GM19372 (cell line): Measurements from ENCODE around the gene ZCCHC3.

Experiments
- ATAC-seq: cut with Tn5 transposase; IDR thresholded peaks from one replicate; pipeline ENCODE4 v1.9.1; 2021; ENCODE audit warnings: mild to moderate bottlenecking, low read depth, moderate library complexity; ENCODE audit not compliant: unreplicated experiment

ZCCHC3 gene

GRCh38 chr20:278607-279571 is 18.5 kb upstream of the ZCCHC3 start:
- no peak for ATAC-seq

GRCh38 chr20:284172-284571 is 13.2 kb upstream of the ZCCHC3 start:
- ATAC-seq: no peak

DNA sequence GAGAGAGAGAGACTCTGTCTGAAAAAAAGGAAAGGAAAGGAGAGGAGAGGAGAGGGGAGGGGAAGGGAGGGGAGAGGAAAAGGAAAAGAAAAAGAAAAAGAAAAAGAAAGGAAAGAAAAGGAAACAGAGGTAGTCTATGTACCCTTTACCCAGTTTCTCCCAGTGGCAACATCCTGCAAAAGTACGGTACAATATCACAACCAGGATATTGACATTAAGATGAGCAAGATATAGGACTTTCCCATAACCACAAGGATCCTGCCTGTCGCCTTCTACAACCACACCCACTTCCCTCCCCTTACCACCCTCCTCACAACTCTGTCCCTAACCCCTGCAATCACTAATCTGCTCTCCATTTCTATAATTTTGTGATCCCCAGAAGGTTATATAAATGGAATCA is 10.9 kb upstream of the ZCCHC3 start:
- no peak for ATAC-seq

DNA sequence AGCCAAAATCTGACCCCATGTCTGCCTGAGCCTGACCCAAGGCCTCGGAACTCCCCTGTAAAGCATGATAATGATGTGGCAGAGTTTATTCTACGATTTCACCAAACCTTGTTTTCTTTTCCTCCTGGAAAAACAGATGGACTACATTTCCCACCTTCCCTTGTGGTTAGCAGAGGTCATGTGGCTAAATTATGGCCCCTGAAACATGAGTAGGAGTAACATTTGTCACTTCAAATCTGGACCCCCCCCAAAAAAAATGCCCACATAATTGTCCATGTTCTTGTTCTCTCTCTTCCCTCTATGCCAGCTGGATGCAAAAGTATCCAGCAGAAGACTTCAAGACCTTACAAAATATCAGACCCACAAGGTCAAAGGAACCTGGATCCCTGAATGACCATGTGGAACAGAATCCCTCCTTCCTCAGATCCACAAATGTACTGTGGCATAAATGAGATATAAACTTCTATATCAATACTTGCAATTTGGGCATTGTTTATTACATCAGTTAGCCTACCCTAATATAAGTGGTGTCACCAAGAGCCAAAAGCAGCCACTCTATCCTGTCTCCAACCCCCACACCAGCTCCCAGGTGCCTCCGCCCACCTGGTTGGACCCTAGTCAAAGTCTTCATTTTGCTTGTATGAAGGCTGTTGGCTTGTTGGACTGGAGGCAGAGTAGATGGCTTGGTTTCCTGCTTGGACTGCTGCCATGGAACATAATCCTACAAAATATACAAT is 8.2 kb upstream of the ZCCHC3 start:
- ATAC-seq: no peak

- no peak for ATAC-seq
Observed at GRCh38 chr20:289693-290083, 7.7 kb upstream of the ZCCHC3 start.

GRCh38 chr20:290084-290831 is 7.1 kb upstream of the ZCCHC3 start, which contains the start of gene C20orf96:
Gene C20orf96, minus strand, starts transcription at chr20:290750. Its CDS starts 140 bp downstream, at chr20:290610.
- ATAC-seq: peak; percentile 86

DNA sequence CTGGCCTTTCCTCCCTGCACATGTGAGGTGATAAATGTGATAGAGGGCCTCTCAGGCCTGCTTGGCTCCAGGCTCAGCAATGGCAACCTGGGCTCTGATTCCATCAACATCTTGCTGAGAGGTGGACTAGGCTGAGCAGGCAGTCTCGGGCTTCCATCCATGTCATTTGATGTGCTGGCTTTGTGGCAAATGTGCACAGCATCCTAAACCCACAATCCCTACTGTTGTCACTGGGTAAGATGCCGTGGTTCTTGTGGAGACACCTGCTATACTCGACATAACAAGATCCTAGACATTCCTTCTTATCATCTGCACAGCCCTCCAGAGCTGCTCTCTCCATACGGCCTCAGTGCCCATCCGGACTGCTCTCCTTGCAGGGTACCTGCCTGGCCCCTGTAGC is 2.8 kb upstream of the ZCCHC3 start:
- no peak for ATAC-seq

DNA sequence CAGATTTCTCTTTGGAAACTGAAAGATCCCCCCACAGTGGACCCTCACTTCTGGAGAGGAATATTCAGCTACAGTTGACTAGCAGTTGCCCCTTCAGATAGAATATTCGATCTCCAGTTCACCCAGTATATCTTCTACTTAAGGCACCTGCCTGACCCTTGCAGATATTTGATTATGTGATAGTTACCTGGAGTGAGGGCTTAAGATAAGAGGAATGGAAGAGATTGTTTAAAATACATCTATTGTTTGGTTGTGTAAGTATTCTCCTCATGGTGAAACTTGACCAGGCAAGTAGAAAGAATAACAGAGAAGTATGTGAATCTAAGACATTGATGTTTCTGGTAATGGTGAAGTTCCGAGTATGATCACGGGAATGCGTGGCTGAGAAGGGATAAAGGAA is 1.6 kb upstream of the ZCCHC3 start:
- ATAC-seq: no peak

GRCh38 chr20:297925-298775 is 780 bp downstream of the ZCCHC3 start:
- peak; percentile 28 for ATAC-seq

- ATAC-seq: no peak
Observed at GRCh38 chr20:298776-299391, 1.5 kb downstream of the ZCCHC3 start.

DNA sequence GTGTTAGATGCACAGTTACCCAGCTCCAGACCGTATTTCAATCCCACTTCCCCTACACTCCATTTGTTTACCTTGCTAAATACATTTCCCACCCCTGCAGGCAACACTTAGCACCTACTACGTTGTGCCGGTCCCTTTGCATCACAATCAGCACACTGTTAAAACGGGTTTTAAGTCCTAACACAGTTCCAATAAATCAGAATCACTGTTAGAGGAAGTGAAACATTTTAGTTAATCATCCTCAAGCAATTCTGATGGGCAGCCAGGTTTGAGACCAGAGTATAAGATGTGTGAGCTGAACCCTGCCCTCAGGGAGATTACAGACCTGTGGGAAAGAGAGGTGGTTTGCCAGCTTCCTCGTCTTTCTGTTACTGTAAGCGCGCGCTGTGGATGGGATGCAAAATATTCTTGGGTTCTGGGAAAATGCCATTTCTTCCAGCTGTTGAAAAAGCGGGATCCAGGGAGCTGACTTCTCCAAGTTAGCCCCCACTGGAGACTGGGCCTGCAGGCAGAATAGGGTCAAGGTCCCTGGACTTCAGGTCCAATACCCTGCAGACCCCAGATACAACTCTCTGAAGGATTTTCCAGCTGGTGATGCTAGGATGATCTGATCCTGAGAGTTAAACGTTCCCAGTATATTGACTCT is 3.1 kb downstream of the ZCCHC3 start:
- ATAC-seq: no peak

DNA sequence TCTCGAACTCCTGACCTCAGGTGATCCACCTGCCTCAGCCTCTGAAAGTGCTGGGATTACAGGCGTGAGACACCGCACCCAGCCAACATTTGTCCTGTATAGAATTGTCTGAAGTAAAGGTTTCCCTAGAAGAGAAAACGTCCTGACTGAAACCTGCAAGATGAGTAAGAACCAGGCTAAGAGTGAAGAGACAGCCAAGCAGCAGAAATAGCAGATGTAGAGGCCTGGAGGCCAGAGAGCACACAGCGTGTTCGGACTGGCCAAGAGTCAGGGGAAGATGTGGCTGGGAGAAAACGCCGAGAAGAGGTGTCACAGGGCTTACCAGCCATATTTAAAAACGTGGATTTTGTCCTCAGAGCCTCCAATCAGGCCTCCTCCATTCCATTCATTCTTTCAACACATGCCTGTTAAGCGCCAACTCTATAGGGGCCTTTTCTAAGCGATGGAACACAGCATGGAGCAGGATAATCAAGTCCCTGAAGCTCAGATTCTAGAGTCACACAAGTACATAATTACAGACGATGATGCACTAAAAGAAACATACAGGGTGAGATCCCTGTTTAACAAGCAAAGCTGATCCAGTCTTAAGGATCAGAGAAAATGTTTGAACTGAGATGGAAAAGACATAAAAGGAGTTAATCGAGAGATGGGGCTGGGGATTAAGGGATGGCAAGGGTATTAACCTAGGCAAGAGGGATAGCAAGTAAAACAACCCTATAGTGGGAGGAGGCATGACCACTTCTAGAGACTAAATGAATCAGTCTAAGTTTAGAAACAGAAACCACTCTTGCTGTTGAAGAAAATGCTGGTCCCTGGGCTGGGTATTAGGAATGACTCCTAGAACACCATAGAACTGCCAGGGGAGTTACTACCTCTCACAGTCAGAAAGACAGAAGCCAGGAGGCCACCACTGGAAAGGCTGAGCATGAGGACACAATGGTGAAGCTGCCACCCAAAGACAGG is 4.8 kb downstream of the ZCCHC3 start:
- no peak for ATAC-seq

- no peak for ATAC-seq
Observed at GRCh38 chr20:305745-306144, 8.4 kb downstream of the ZCCHC3 start.

DNA sequence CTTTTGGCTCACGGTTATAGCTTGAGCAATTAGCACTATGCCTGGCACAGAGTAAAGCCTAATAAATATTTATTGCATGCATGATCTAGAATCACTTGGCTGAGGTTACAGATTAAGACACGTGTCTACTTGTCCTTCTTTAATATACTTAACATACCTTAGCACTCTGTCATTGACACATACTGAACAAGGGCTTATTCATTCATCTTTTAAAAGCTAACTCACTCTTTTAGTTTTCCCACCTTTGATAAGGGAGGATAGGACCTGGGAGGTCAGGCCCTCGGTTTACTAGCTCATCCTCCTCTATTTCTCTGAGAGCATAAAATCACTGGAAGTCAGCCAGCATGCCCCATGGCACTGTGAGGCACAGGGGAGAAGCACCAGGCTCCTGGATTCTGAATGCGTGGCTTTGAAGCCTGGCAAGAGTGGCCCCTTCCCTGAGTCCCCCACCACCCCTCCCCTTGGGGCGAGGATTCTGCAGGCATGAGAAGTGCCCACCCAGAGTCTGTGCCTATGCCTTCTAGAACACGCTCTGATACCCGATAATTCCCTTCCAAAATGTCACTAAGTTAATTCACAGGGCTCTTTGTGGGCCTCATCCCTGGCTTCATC is 11.2 kb downstream of the ZCCHC3 start:
- ATAC-seq: no peak

- ATAC-seq: no peak
Observed at GRCh38 chr20:309306-309840, 12.0 kb downstream of the ZCCHC3 start.

DNA sequence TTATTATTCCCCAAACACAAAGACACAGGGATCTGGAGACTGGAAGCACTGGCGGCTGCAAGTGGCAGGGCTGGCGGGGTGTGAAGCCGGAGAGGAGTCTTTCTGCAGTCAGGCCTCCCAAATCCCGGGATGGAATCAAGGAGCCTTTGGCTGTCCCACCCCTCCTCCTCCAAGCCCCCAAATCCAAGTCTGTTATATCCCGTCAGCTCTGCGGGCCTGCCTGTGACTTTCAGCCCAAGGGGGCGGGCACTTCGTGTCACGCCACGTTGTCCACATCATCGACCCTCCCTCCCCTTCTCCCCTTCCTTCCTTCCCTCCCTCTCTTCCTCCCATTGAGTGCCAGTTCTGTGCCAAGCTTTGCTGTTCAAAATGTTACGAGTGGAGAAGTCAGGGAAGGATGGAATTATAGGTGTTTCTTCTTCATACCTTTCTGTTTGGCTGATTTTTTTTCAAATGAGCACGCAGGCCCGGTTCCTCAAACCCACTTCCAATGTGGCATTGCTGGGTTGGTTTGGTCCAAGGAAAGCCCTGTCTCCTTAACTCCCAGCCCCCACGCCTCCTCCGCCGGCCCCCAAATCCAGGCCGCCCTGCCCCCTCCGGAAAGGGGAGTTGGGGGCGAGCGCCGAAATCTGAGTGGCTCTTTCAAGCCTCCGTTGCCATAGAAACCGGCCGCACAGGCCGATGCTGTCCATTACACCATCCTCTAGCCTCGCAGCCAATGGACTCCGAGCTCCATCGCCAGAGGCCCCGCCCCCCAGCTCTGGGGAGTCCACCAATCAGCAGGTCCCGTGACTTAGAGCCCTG is 12.7 kb downstream of the ZCCHC3 start:
- ATAC-seq: peak; percentile 100
